ENCODE results near the gene CACNA2D3.

CACNA2D3 gene

DNA sequence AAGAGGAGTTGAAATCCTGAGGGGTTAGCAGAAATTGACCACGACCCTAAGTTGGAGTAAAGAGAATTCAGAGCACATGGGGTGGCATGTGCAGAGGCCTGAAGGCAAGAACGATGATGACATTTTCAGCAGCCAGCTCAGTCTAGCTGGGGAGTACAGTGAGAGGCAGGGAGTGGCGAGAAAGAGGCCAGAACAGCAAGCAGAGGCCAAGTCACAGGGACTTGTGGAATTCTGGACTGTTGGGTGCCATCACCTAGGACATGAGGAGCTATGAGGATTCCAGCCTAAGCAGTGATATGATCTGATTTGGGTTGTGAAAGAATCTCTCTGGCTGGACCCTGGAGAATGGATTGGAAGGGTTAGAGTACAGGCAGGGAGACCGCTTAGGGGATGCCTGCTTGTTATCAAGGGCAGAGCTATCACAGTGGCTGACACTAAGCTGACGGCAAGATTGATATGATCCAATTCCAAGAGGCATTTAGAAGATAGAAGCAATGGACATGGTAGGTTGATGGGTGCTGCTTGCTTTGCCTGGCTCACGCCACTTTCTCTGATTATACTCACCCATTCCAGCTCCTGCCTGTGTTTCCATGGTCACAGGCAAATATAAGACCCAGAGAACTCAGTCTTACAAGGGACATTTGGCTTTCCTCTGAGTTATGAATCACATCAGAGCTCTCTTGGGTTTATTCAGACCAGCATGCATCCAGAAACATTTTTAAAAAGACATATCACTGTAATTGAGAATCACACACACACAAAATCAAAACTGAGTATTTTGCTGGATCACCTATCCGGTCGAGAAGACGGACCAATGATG is 739.1 kb downstream of the CACNA2D3 start:
- Histone ChIP-seq H3K9ac (ENCODE audit: insufficient read length) (no peak overlapping the region), H3K36me3 (ENCODE audit: insufficient read depth, low read length) (no peaks in the 10 kb centered on the region)
- TF ChIP-seq FOXP2 (optimal IDR thresholded peaks at IDR 0.05; ENCODE audit: control extremely low read depth, extremely low read length, insufficient read depth) (no peak), POLR2AphosphoS5 (IDR thresholded peaks at IDR 0.05; ENCODE audit: borderline replicate concordance, low read depth, low read length) (no peak), EZH2 (IDR thresholded peaks at IDR 0.05) (no peak)

GRCh38 chr3:54862526-54862925 is 740.2 kb downstream of the CACNA2D3 start:
- no peaks in the 10 kb centered on the region for H3K9me3 ChIP-seq (ENCODE audit: low read depth, low read length)
- no peak overlapping the region for H3K27ac ChIP-seq
- H3K9ac ChIP-seq (ENCODE audit: insufficient read length): no peak overlapping the region
- no peak for DNase-seq (ENCODE audit: low read depth, low spot score)
- no peak overlapping the region for H3K4me3 ChIP-seq
- TF ChIP-seq FOXP2 (optimal IDR thresholded peaks at IDR 0.05; ENCODE audit: control extremely low read depth, extremely low read length, insufficient read depth) (no peak), EZH2 (IDR thresholded peaks at IDR 0.05) (no peak), POLR2AphosphoS5 (IDR thresholded peaks at IDR 0.05; ENCODE audit: borderline replicate concordance, low read depth, low read length) (no peak)
- H3K36me3 ChIP-seq (ENCODE audit: insufficient read depth, low read length): no peaks in the 10 kb centered on the region

More for the DNA sequence above, 739.1 kb downstream of the CACNA2D3 start:
- no peak overlapping the region for H3K4me3 ChIP-seq
- DNase-seq (ENCODE audit: low read depth, low spot score): no peak
- no peaks in the 10 kb centered on the region for H3K9me3 ChIP-seq (ENCODE audit: low read depth, low read length)
- no peak overlapping the region for H3K27ac ChIP-seq

DNA sequence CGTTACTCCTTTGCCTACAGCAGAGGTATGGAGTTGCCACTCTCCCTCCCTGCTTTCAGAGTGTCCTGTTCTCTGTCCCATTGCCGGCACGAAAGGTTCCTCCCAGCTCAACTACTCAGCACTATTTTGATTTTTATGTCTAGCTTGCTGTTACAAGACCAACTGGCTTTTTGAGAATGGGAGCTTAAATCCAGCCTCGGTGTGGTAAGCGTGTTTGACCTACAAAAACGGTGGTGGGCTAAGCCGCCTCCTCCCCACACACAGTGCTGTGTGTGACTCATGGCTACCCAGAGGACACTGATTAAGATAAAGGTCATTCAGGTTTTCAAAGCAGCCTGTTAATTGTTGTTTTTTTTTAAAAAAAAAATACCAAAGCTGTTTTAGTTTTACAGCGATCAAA is 741.0 kb downstream of the CACNA2D3 start:
- Histone ChIP-seq H3K9me3 (ENCODE audit: low read depth, low read length) (no peaks in the 10 kb centered on the region), H3K9ac (ENCODE audit: insufficient read length) (no peak overlapping the region), H3K4me3 (no peak overlapping the region), H3K27ac (no peak overlapping the region), H3K36me3 (ENCODE audit: insufficient read depth, low read length) (no peaks in the 10 kb centered on the region)
- DNase-seq (ENCODE audit: low read depth, low spot score): no peak
- TF ChIP-seq POLR2AphosphoS5 (IDR thresholded peaks at IDR 0.05; ENCODE audit: borderline replicate concordance, low read depth, low read length): no peak

- Histone ChIP-seq H3K9ac (ENCODE audit: insufficient read length) (no peak overlapping the region), H3K36me3 (ENCODE audit: insufficient read depth, low read length) (no peaks in the 10 kb centered on the region), H3K9me3 (ENCODE audit: low read depth, low read length) (no peaks in the 10 kb centered on the region), H3K27ac (no peak overlapping the region), H3K4me3 (no peak overlapping the region)
- no peak for DNase-seq (ENCODE audit: low read depth, low spot score)
- no peak for TF ChIP-seq EZH2 (IDR thresholded peaks at IDR 0.05)
- no peak for TF ChIP-seq POLR2AphosphoS5 (IDR thresholded peaks at IDR 0.05; ENCODE audit: borderline replicate concordance, low read depth, low read length)
- no peak for TF ChIP-seq FOXP2 (optimal IDR thresholded peaks at IDR 0.05; ENCODE audit: control extremely low read depth, extremely low read length, insufficient read depth)
Observed at GRCh38 chr3:54863786-54864185, 741.4 kb downstream of the CACNA2D3 start.

DNA sequence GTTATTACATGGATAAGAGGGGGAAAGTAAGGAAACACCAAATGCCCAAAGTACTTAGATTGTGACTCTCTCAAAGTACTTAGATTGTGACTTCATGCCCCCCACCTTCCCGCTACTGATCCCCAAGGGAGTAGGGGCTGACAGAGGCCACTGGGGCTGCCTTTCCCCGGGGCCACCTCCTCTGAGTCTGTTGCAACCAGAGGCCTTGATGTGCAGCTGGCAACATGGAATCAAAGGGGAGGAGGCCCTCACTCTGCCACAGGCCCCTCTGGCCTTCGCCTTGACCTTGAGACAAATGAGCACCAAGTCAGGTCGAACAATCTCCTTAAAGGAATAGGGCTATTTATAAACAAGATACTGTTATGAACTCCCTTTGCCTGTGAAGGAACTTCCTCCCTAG is 743.0 kb downstream of the CACNA2D3 start:
- Histone ChIP-seq H3K27ac (no peak overlapping the region), H3K4me3 (no peak overlapping the region), H3K9me3 (ENCODE audit: low read depth, low read length) (no peaks in the 10 kb centered on the region), H3K9ac (ENCODE audit: insufficient read length) (no peak overlapping the region), H3K36me3 (ENCODE audit: insufficient read depth, low read length) (no peaks in the 10 kb centered on the region)
- TF ChIP-seq EZH2 (IDR thresholded peaks at IDR 0.05): no peak
- DNase-seq (ENCODE audit: low read depth, low spot score): no peak

DNA sequence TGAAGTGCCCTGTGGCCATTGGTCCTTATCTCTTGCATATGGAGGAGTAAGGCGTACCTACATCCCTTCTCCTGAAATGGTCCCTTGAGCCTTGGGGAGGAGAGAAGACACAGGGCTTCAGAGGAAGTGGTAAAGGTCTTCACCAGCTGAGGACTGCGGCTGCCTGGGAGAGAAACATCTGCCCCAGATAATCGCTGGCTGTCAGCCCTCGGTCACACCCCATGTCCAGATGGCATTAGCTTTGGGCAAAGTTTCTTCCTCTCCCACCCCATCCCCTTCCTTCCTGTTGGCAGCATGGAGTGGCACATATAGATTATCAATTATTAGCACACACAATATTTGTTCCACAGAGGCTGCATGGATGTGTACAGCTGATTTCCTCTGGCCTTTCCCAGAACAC is 743.9 kb downstream of the CACNA2D3 start:
- Histone ChIP-seq H3K27ac (no peak overlapping the region), H3K4me3 (no peak overlapping the region), H3K36me3 (ENCODE audit: insufficient read depth, low read length) (no peaks in the 10 kb centered on the region), H3K9me3 (ENCODE audit: low read depth, low read length) (no peaks in the 10 kb centered on the region), H3K9ac (ENCODE audit: insufficient read length) (no peak overlapping the region)
- DNase-seq (ENCODE audit: low read depth, low spot score): no peak
- TF ChIP-seq EZH2 (IDR thresholded peaks at IDR 0.05) (no peak), POLR2AphosphoS5 (IDR thresholded peaks at IDR 0.05; ENCODE audit: borderline replicate concordance, low read depth, low read length) (no peak), FOXP2 (optimal IDR thresholded peaks at IDR 0.05; ENCODE audit: control extremely low read depth, extremely low read length, insufficient read depth) (no peak)

DNA sequence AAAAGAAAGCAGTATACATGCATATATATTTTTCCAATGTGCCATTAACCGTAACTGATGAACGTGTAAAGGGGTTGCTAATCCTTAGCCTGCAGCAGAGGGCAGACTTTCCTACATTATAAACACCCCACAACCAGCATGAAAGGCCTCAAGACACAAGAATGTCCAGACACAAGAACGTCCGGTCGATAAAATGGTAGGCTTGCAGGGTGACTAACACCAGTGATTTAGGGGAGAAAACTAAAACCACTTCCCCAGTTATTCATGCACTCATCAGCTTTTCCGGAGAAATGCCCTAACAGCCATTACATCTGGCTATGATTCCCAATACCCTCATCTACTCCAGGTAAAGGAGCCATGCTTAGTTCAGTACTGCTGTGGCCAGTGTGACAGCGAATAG is 748.1 kb downstream of the CACNA2D3 start:
- H3K9ac ChIP-seq (ENCODE audit: insufficient read length): no peak overlapping the region
- DNase-seq (ENCODE audit: low read depth, low spot score): no peak
- H3K9me3 ChIP-seq (ENCODE audit: low read depth, low read length): no peaks in the 10 kb centered on the region
- H3K27ac ChIP-seq: no peak overlapping the region
- TF ChIP-seq POLR2AphosphoS5 (IDR thresholded peaks at IDR 0.05; ENCODE audit: borderline replicate concordance, low read depth, low read length) (no peak), FOXP2 (optimal IDR thresholded peaks at IDR 0.05; ENCODE audit: control extremely low read depth, extremely low read length, insufficient read depth) (no peak), EZH2 (IDR thresholded peaks at IDR 0.05) (no peak)
- H3K4me3 ChIP-seq: no peak overlapping the region
- no peaks in the 10 kb centered on the region for H3K36me3 ChIP-seq (ENCODE audit: insufficient read depth, low read length)

- DNase-seq (ENCODE audit: low read depth, low spot score): no peak
- Histone ChIP-seq H3K27ac (no peak overlapping the region), H3K9me3 (ENCODE audit: low read depth, low read length) (no peaks in the 10 kb centered on the region), H3K36me3 (ENCODE audit: insufficient read depth, low read length) (no peaks in the 10 kb centered on the region), H3K4me3 (no peak overlapping the region), H3K9ac (ENCODE audit: insufficient read length) (no peak overlapping the region)
- no peak for TF ChIP-seq POLR2AphosphoS5 (IDR thresholded peaks at IDR 0.05; ENCODE audit: borderline replicate concordance, low read depth, low read length)
- TF ChIP-seq EZH2 (IDR thresholded peaks at IDR 0.05): no peak
- no peak for TF ChIP-seq FOXP2 (optimal IDR thresholded peaks at IDR 0.05; ENCODE audit: control extremely low read depth, extremely low read length, insufficient read depth)
Observed at GRCh38 chr3:54871867-54872266, 749.5 kb downstream of the CACNA2D3 start.
